Tibial artery (tissue), 4 donors: ENCODE results near the gene PHETA1.

Source experiments
- DNase-seq, 2 donors: peaks; one replicate each; pipeline ENCODE4 v3.0.0-alpha.2; 2019
- H3K27ac ChIP-seq, 2 donors: fragments of 200-600 bp; sonication (generic) in 1 of 2; 1 replicate in 1 of 2; 2 replicates in 1 of 2; pipeline ENCODE4 v1.5.1; 2018 to 2019; ENCODE audit warnings: mild to moderate bottlenecking in 1 of 2
- H3K27me3 ChIP-seq, 2 donors: fragments of 200-600 bp; sonication (generic) in 1 of 2; one replicate each; pipeline versions ENCODE4 v1.5.1 to v1.6.0; 2016 to 2019
- H3K36me3 ChIP-seq, 3 donors: fragments of 200-600 bp; sonication (generic) in 2 of 3; one replicate each; pipeline ENCODE4 v1.5.1; 2016 to 2019; ENCODE audit warnings: mild to moderate bottlenecking in 2 of 3
- H3K4me1 ChIP-seq, 4 donors: fragments of 200-600 bp; sonication (generic) in 2 of 4; 1 replicate in 3 of 4; 2 replicates in 1 of 4; pipeline ENCODE4 v1.5.1; 2016 to 2019
- H3K4me3 ChIP-seq, 2 donors: fragments of 200-600 bp; sonication (generic) in 1 of 2; 1 replicate in 1 of 2; 2 replicates in 1 of 2; pipeline ENCODE4 v1.5.1; 2018 to 2019; ENCODE audit warnings: mild to moderate bottlenecking in 2 of 2
- H3K9me3 ChIP-seq, 3 donors: fragments of 200-600 bp; sonication (generic) in 1 of 3; one replicate each; pipeline ENCODE4 v1.5.1; 2016 to 2019
- CTCF ChIP-seq, 2 experiments: fragments of 200-600 bp in 1 of 2; fragments of 450-650 bp in 1 of 2; IDR thresholded peaks; one replicate each; pipeline ENCODE4 v1.5.1; 2017 to 2019; ENCODE audit warnings: antibody characterized with exemption in 2 of 2, mild to moderate bottlenecking in 1 of 2, moderate library complexity in 1 of 2
- intact Hi-C: fragments of 100-400 bp; cut with DNase I; formaldehyde crosslinking; loops from one replicate; pipeline ENCODE4 v1.15.0; 2023; ENCODE audit warnings: low total_unique reads

The PHETA1 gene

GRCh38 chr12:111368788-111369495 is at the start of gene PHETA1:
Gene PHETA1 (minus strand): TSS chr12:111369095. CDS start chr12:111363427, 5,668 bp downstream.
- Histone ChIP-seq H3K4me1 (peaks cover 0 to 28% (median 20%) of the 10 kb centered on the region in 4 donors), H3K27me3 (no peaks in the 10 kb centered on the region), H3K4me3 (peak within 1 kb of the TSS; percentile 69 to 72), H3K9me3 (no peaks in the 10 kb centered on the region), H3K36me3 (peaks cover 0 to 22% (median 0%) of the 10 kb centered on the region in 3 donors), H3K27ac (peak within 1 kb of the TSS; percentile 55 to 73)
- DNase-seq, result peak; percentile 94 to 97
- TF ChIP-seq CTCF (IDR thresholded peaks at IDR 0.05), result no peak
- intact Hi-C loops, result no loop called here

- no peaks in the 10 kb centered on the region for H3K27me3 ChIP-seq
- H3K4me3 ChIP-seq, result no peak overlapping the region
- DNase-seq, result no peak
- no peak for TF ChIP-seq CTCF (IDR thresholded peaks at IDR 0.05)
- peaks cover 7 to 37% (median 33%) of the 10 kb centered on the region in 3 donors for H3K36me3 ChIP-seq
- H3K27ac ChIP-seq, result no peak overlapping the region
- no peaks in the 10 kb centered on the region for H3K9me3 ChIP-seq
- peaks cover 0 to 6% (median 0%) of the 10 kb centered on the region in 4 donors for H3K4me1 ChIP-seq
- intact Hi-C loops, result no loop called here
Observed at GRCh38 chr12:111418594-111418880, 49.6 kb upstream of the PHETA1 start.

- H3K36me3 ChIP-seq, result peaks cover 7 to 37% (median 33%) of the 10 kb centered on the region in 3 donors
- intact Hi-C loops, result no loop called here
- DNase-seq, result no peak
Observed at GRCh38 chr12:111417784-111418593, 49.1 kb upstream of the PHETA1 start.

GRCh38 chr12:111417290-111417689 is 48.4 kb upstream of the PHETA1 start:
- peaks cover 7 to 37% (median 33%) of the 10 kb centered on the region in 3 donors for H3K36me3 ChIP-seq

More at GRCh38 chr12:111417784-111418593, 49.1 kb upstream of the PHETA1 start:
- Histone ChIP-seq H3K9me3 (no peaks in the 10 kb centered on the region), H3K27me3 (no peaks in the 10 kb centered on the region), H3K4me3 (no peak overlapping the region), H3K27ac (no peak overlapping the region), H3K4me1 (peaks cover 0 to 10% (median 0%) of the 10 kb centered on the region in 4 donors)
- no peak for TF ChIP-seq CTCF (IDR thresholded peaks at IDR 0.05)

GRCh38 chr12:111414711-111415252 is 45.9 kb upstream of the PHETA1 start:
- H3K27ac ChIP-seq, result no peak overlapping the region

More at GRCh38 chr12:111417290-111417689, 48.4 kb upstream of the PHETA1 start:
- DNase-seq, result no peak
- Histone ChIP-seq H3K4me3 (no peak overlapping the region), H3K9me3 (no peaks in the 10 kb centered on the region), H3K27ac (no peak overlapping the region), H3K27me3 (no peaks in the 10 kb centered on the region), H3K4me1 (peaks cover 0 to 12% (median 2%) of the 10 kb centered on the region in 4 donors)
- intact Hi-C loops, result no loop called here
- no peak for TF ChIP-seq CTCF (IDR thresholded peaks at IDR 0.05)

More at GRCh38 chr12:111414711-111415252, 45.9 kb upstream of the PHETA1 start:
- intact Hi-C loops, result no loop called here
- peaks cover 7 to 19% (median 18%) of the 10 kb centered on the region in 3 donors for H3K36me3 ChIP-seq
- H3K4me3 ChIP-seq, result no peak overlapping the region
- H3K9me3 ChIP-seq, result no peaks in the 10 kb centered on the region
- no peak for TF ChIP-seq CTCF (IDR thresholded peaks at IDR 0.05)
- no peak for DNase-seq
- H3K4me1 ChIP-seq, result peaks cover 0 to 37% (median 26%) of the 10 kb centered on the region in 4 donors
- H3K27me3 ChIP-seq, result no peaks in the 10 kb centered on the region
